GM21619 (cell line): ENCODE results near the gene HDGFL2.
A peak's percentile ranks its signal among the peaks of the same experiment; 100 is the strongest.

Experiments used
- ATAC-seq: cut with Tn5 transposase; IDR thresholded peaks from one replicate; pipeline ENCODE4 v1.9.1; 2021; ENCODE audit not compliant: unreplicated experiment

HDGFL2 gene

GRCh38 chr19:4464815-4465581, 7.1 kb upstream of the HDGFL2 start:
- ATAC-seq, result no peak

GRCh38 chr19:4467835-4468234, 4.3 kb upstream of the HDGFL2 start:
- no peak for ATAC-seq

- peak; percentile 74 for ATAC-seq
Measured at GRCh38 chr19:4471403-4472173, 509 bp upstream of the HDGFL2 start.

GRCh38 chr19:4473011-4473762, 1.1 kb downstream of the HDGFL2 start:
- no peak for ATAC-seq

- ATAC-seq, result no peak
Measured at GRCh38 chr19:4473763-4474513, 1.8 kb downstream of the HDGFL2 start.

GRCh38 chr19:4474514-4475022, 2.5 kb downstream of the HDGFL2 start:
- no peak for ATAC-seq

GRCh38 chr19:4477034-4477801, 5.1 kb downstream of the HDGFL2 start:
- no peak for ATAC-seq

- no peak for ATAC-seq
Measured at GRCh38 chr19:4482721-4483364, 10.7 kb downstream of the HDGFL2 start.

GRCh38 chr19:4483385-4483784, 11.3 kb downstream of the HDGFL2 start:
- ATAC-seq, result no peak

- no peak for ATAC-seq
Measured at GRCh38 chr19:4487572-4487971, 15.5 kb downstream of the HDGFL2 start.

GRCh38 chr19:4488496-4488895, 16.4 kb downstream of the HDGFL2 start:
- ATAC-seq, result no peak

GRCh38 chr19:4491446-4491845, 19.3 kb downstream of the HDGFL2 start:
- no peak for ATAC-seq

- ATAC-seq, result no peak
Measured at GRCh38 chr19:4492337-4493103, 20.4 kb downstream of the HDGFL2 start.

- no peak for ATAC-seq
Measured at GRCh38 chr19:4493104-4493928, 21.2 kb downstream of the HDGFL2 start.

- ATAC-seq, result no peak
Measured at GRCh38 chr19:4493929-4494690, 22.0 kb downstream of the HDGFL2 start.

GRCh38 chr19:4494691-4495064, 22.6 kb downstream of the HDGFL2 start:
- ATAC-seq, result no peak

GRCh38 chr19:4495471-4495870, 23.4 kb downstream of the HDGFL2 start:
- ATAC-seq, result no peak
